SH-SY5Y (cell line): Measurements from ENCODE around the gene VSIR.

ENCODE experiments used
- GATA2 ChIP-seq: IDR thresholded peaks from 2 replicates; pipeline ENCODE4 v1.6.1; 2011; ENCODE audit warnings: mild to moderate bottlenecking, low read depth, low read length
- GATA3 ChIP-seq: IDR thresholded peaks from 2 replicates; pipeline ENCODE4 v1.6.1; 2011; ENCODE audit warnings: low read depth, mild to moderate bottlenecking, low read length, moderate library complexity

DNA sequence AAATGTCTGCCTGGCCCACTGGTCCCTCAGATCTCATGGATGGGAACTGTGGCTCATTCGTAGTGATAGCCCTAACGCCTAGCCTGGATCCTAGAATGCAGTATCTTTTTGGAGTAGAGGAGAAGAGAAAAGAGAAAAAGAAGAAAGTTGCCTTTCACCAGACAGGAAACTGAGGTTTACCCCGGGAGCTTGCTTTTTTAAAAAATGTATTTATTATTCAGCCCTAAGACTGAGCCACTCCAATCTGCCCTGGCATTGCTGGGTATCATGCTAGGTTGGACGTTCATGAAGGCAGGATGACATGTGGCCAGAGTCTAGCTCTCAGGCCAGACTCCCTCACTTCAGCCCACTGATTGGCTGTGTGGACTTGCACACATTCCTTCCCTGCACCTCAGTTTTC lies 32.3 kb downstream of the VSIR start:
- TF ChIP-seq GATA2: no peak
- no peak for TF ChIP-seq GATA3
